ENCODE measurements around the gene PUM2. TPM values are rescaled to one million over a fixed set of nuclear protein-coding genes. Genes with fewer than 3 reads are reported as not detected.

PUM2 gene
- total and polyA plus RNA-seq, 2 of the 13 experiments (the other 11 are each of a cell fraction or from before 2014, with no cell fraction given), result 69.6 to 69.8 TPM

GRCh38 chr2:20207051-20207450 lies 143.6 kb downstream of the PUM2 start (continued):
- TF ChIP-seq ZNF253 (CRISPR knock-in tag; IDR thresholded peaks at IDR 0.05; ENCODE audit: borderline replicate concordance), result no peak
- TF ChIP-seq ZNF33A (CRISPR knock-in tag; IDR thresholded peaks at IDR 0.05; ENCODE audit: borderline replicate concordance), result no peak
- TF ChIP-seq SOX6 (IDR thresholded peaks at IDR 0.05), result no peak
- TF ChIP-seq SOX6 (CRISPR knock-in tag; IDR thresholded peaks at IDR 0.05), result no peak
- TF ChIP-seq SNAI1 (CRISPR knock-in tag; IDR thresholded peaks at IDR 0.05; ENCODE audit: borderline replicate concordance), result no peak
- TF ChIP-seq MXD1 (CRISPR knock-in tag; IDR thresholded peaks at IDR 0.05), result no peak
- no peak for TF ChIP-seq DDIT3 (CRISPR knock-in tag; IDR thresholded peaks at IDR 0.05)
- TF ChIP-seq RBM39 (IDR thresholded peaks at IDR 0.05; ENCODE audit: low read depth, low read length, poor library complexity, severe bottlenecking), result no peak
- no peak; the same call in 1 of the 2 replicates for TF ChIP-seq THAP11 (CRISPR knock-in tag; IDR thresholded peaks at IDR 0.05)
- TF ChIP-seq, protein P1, sequence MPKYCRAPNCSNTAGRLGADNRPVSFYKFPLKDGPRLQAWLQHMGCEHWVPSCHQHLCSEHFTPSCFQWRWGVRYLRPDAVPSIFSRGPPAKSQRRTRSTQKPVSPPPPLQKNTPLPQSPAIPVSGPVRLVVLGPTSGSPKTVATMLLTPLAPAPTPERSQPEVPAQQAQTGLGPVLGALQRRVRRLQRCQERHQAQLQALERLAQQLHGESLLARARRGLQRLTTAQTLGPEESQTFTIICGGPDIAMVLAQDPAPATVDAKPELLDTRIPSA (CRISPR knock-in tag; IDR thresholded peaks at IDR 0.05; ENCODE audit: borderline replicate concordance), result no peak
- no peak for TF ChIP-seq ZNF282 (IDR thresholded peaks at IDR 0.05; ENCODE audit: partially characterized antibody)
- TF ChIP-seq FOXK1 (CRISPR knock-in tag; IDR thresholded peaks at IDR 0.05; ENCODE audit: borderline replicate concordance, low read depth), result no peak
- no peak for TF ChIP-seq MYPOP (CRISPR knock-in tag; IDR thresholded peaks at IDR 0.05)
- TF ChIP-seq ZNF562 (CRISPR knock-in tag; IDR thresholded peaks at IDR 0.05; ENCODE audit: borderline replicate concordance), result no peak
- TF ChIP-seq HNF1A (IDR thresholded peaks at IDR 0.05; ENCODE audit: low read depth), result no peak
- TF ChIP-seq HNF1A (CRISPR knock-in tag; IDR thresholded peaks at IDR 0.05; ENCODE audit: borderline replicate concordance), result 0 out of 2 replicates have a peak, but pooled peaks have one; percentile 4
- TF ChIP-seq, protein P2, sequence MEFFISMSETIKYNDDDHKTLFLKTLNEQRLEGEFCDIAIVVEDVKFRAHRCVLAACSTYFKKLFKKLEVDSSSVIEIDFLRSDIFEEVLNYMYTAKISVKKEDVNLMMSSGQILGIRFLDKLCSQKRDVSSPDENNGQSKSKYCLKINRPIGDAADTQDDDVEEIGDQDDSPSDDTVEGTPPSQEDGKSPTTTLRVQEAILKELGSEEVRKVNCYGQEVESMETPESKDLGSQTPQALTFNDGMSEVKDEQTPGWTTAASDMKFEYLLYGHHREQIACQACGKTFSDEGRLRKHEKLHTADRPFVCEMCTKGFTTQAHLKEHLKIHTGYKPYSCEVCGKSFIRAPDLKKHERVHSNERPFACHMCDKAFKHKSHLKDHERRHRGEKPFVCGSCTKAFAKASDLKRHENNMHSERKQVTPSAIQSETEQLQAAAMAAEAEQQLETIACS (CRISPR knock-in tag; IDR thresholded peaks at IDR 0.05), result no peak
- TF ChIP-seq POLR2AphosphoS5 (IDR thresholded peaks at IDR 0.05; ENCODE audit: low read depth, low read length), result no peak
- TF ChIP-seq SNRNP70 (IDR thresholded peaks at IDR 0.05; ENCODE audit: low read depth, low read length), result no peak
